Astrocyte (in vitro differentiated cells and primary cell): Measurements from ENCODE around the gene PTRHD1. TPM values are rescaled to one million over a fixed set of nuclear protein-coding genes. Genes with fewer than 3 reads are reported as not detected.

Source experiments
- DNase-seq: peaks from one replicate; pipeline ENCODE4 v3.0.0-alpha.2; 2010; ENCODE audit warnings: low read depth
- FAIRE-seq: peaks from 2 replicates; lab custom pipeline; 2011; peaks lifted over from hg19 to GRCh38; lab: Jason Lieb, UNC
- H2AFZ ChIP-seq: 2 replicates; pipeline ENCODE4 v1.6.0; 2012; ENCODE audit warnings: low read depth, low read length, inconsistent platforms
- H3K27ac ChIP-seq: 2 replicates; pipeline ENCODE4 v1.5.1; 2011; ENCODE audit warnings: low read depth, low read length, inconsistent platforms
- H3K27me3 ChIP-seq: 2 replicates; pipeline ENCODE4 v1.6.0; 2011; ENCODE audit warnings: low read length, inconsistent platforms; ENCODE audit not compliant: insufficient read depth
- H3K36me3 ChIP-seq: 2 replicates; pipeline ENCODE4 v1.5.1; 2011; ENCODE audit warnings: low read length, inconsistent platforms; ENCODE audit not compliant: insufficient read depth
- H3K4me1 ChIP-seq: 2 replicates; pipeline ENCODE4 v1.5.1; 2011; ENCODE audit warnings: low read length, inconsistent platforms; ENCODE audit not compliant: insufficient read depth
- H3K4me2 ChIP-seq: 2 replicates; pipeline ENCODE4 v1.6.0; 2012; ENCODE audit warnings: low read length, inconsistent platforms
- H3K4me3 ChIP-seq: 2 replicates; pipeline ENCODE4 v1.5.1; 2011; ENCODE audit warnings: low read depth, mild to moderate bottlenecking, low read length, inconsistent platforms; ENCODE audit not compliant: insufficient read depth
- H3K79me2 ChIP-seq: 2 replicates; pipeline ENCODE4 v1.6.0; 2012; ENCODE audit warnings: mild to moderate bottlenecking, low read length, inconsistent platforms; ENCODE audit not compliant: insufficient read depth
- H3K9ac ChIP-seq: 2 replicates; pipeline ENCODE4 v1.6.0; 2012; ENCODE audit warnings: mild to moderate bottlenecking, low read length, inconsistent platforms
- H3K9me3 ChIP-seq: 2 replicates; pipeline ENCODE4 v1.5.1; 2012; ENCODE audit warnings: low read depth, mild to moderate bottlenecking, low read length, inconsistent platforms; ENCODE audit not compliant: insufficient read depth
- H4K20me1 ChIP-seq: 2 replicates; pipeline ENCODE4 v1.6.0; 2012; ENCODE audit warnings: low read length, inconsistent platforms; ENCODE audit not compliant: insufficient read depth
- H3K27ac Mint-ChIP-seq: one replicate; pipeline ENCODE4 v1.8.0; 2021; ENCODE audit warnings: mild to moderate bottlenecking, mixed read lengths; ENCODE audit not compliant: unreplicated experiment
- H3K27me3 Mint-ChIP-seq: one replicate; pipeline ENCODE4 v1.8.0; 2021; ENCODE audit warnings: low read depth, mixed read lengths; ENCODE audit not compliant: unreplicated experiment
- H3K36me3 Mint-ChIP-seq: one replicate; pipeline ENCODE4 v1.8.0; 2021; ENCODE audit warnings: low read depth, mixed read lengths; ENCODE audit not compliant: unreplicated experiment
- H3K4me1 Mint-ChIP-seq: one replicate; pipeline ENCODE4 v1.8.0; 2021; ENCODE audit warnings: low read depth, mixed read lengths; ENCODE audit not compliant: unreplicated experiment
- H3K4me3 Mint-ChIP-seq: one replicate; pipeline ENCODE4 v1.8.0; 2021; ENCODE audit warnings: mild to moderate bottlenecking, moderate library complexity, mixed read lengths; ENCODE audit not compliant: unreplicated experiment
- H3K9me3 Mint-ChIP-seq: one replicate; pipeline ENCODE4 v1.8.0; 2021; ENCODE audit warnings: mild to moderate bottlenecking, mixed read lengths; ENCODE audit not compliant: unreplicated experiment
- EZH2 ChIP-seq: IDR thresholded peaks from 2 replicates; pipeline ENCODE4 v1.6.1; 2012; ENCODE audit warnings: mild to moderate bottlenecking, low read length, inconsistent platforms; ENCODE audit not compliant: insufficient read depth
- total RNA-seq: library from RNA; stranded (reverse); gene quantifications from 2 replicates; pipeline ENCODE4 v1.2.1, GENCODE V29; 2021
- TF ChIP-seq, protein P1 (sequence below): IDR thresholded peaks from 2 replicates; pipeline ENCODE4 v1.5.1; 2011; ENCODE audit warnings: low read depth, mild to moderate bottlenecking, inconsistent platforms, low read length, moderate library complexity; ENCODE audit not compliant: insufficient read depth

Gene PTRHD1
- total RNA-seq, 1 donor from 2014 or later, result 28.7 TPM

DNA sequence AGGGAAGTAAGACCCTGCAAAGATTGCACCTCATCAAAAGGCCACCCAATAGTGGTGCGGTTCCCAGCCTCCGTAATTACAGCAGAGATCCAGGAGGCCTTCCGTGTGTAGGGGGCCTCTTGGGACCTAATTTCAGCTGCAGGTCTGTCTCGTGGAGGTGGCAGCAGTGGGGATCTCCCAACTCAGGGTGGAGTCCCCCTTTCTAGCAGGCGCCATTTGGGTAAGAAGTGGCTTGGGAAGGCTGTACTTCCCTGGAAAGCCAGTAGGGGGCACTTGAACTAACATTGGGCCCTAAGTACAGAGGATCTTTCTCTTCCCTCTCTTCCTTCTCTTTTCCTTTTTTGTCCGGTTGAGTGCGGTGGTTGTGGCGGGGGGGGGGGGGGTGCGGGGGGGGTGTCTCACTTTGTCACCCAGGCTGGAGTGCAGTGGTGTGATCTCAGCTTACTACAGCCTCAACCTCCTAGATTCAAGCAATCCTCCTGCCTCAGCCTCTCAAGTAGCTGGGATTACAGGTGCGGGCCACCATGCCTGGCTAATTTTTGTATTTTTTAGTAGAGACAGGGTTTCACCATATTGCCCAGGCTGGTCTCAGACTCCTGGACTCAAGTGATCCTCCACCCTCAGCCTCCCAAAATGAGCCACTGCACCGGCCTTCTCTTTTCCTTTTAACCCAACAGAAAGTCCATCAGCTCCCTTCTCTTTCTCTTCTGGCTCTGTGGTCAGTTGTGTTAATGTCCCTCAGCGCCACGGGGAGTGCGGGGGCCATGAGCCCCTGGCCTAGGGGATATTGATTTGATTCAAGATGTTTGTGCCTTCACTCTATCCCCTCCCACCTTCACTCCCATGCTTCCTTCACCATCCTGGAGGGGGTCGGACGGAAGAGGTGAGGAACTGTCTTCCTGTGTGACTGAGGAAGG, 32.0 kb upstream of the PTRHD1 start:
- Mint-ChIP-seq H3K4me3 (no peak overlapping the region), H3K4me1 (peaks cover 3% of the 10 kb centered on the region), H3K9me3 (no peaks in the 10 kb centered on the region), H3K27ac (no peak overlapping the region), H3K36me3 (peaks cover 13% of the 10 kb centered on the region), H3K27me3 (no peaks in the 10 kb centered on the region)
- Histone ChIP-seq H3K27me3 (no peaks in the 10 kb centered on the region), H3K4me2 (no peak overlapping the region), H3K79me2 (no peaks in the 10 kb centered on the region), H3K9me3 (no peaks in the 10 kb centered on the region), H3K4me3 (no peak overlapping the region), H3K9ac (no peak overlapping the region), H3K27ac (no peak overlapping the region), H4K20me1 (no peaks in the 10 kb centered on the region), H3K36me3 (peaks cover 12% of the 10 kb centered on the region), H2AFZ (no peak overlapping the region), H3K4me1 (peaks cover 11% of the 10 kb centered on the region)
- FAIRE-seq (no peak), DNase-seq (no peak)
- TF ChIP-seq EZH2, result no peak
- TF ChIP-seq, protein P1, sequence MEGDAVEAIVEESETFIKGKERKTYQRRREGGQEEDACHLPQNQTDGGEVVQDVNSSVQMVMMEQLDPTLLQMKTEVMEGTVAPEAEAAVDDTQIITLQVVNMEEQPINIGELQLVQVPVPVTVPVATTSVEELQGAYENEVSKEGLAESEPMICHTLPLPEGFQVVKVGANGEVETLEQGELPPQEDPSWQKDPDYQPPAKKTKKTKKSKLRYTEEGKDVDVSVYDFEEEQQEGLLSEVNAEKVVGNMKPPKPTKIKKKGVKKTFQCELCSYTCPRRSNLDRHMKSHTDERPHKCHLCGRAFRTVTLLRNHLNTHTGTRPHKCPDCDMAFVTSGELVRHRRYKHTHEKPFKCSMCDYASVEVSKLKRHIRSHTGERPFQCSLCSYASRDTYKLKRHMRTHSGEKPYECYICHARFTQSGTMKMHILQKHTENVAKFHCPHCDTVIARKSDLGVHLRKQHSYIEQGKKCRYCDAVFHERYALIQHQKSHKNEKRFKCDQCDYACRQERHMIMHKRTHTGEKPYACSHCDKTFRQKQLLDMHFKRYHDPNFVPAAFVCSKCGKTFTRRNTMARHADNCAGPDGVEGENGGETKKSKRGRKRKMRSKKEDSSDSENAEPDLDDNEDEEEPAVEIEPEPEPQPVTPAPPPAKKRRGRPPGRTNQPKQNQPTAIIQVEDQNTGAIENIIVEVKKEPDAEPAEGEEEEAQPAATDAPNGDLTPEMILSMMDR, result peak; percentile 29

DNA sequence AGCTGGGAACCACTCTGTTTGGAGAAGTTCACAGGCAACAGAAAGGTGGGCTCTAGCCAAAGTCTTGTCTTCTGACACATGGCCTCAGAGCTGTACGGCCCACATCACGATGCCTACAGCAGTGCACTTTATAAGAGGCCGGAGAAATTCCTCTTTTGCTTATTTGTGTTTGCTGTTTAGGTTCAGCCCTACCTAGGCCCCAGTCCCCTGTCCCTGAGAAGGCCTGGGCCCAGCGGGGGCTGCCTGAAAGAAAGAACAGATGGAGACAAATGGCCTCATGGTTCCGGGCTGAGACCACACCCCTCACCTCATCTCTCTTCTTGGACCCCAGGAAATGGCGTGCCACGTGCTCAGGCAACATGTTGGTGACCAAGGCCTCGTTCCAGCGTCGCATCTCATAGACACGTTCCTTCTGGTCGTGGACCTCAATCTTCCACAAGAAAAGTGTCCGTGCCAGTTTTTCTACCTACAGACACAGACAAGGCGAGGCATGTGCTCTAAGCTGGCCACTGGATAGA, 30.9 kb upstream of the PTRHD1 start:
- no peak for FAIRE-seq
- no peaks in the 10 kb centered on the region for H3K9me3 ChIP-seq
- H3K9me3 Mint-ChIP-seq, result no peaks in the 10 kb centered on the region
- H3K4me2 ChIP-seq, result no peak overlapping the region
- H3K9ac ChIP-seq, result no peak overlapping the region
- peaks cover 11% of the 10 kb centered on the region for H3K4me1 ChIP-seq
- H3K79me2 ChIP-seq, result no peaks in the 10 kb centered on the region
- no peak overlapping the region for H3K4me3 ChIP-seq
- no peak overlapping the region for H3K27ac Mint-ChIP-seq
- no peak overlapping the region for H3K4me3 Mint-ChIP-seq
- H3K27me3 ChIP-seq, result no peaks in the 10 kb centered on the region
- no peak overlapping the region for H3K27ac ChIP-seq
- H3K27me3 Mint-ChIP-seq, result no peaks in the 10 kb centered on the region
- no peak overlapping the region for H2AFZ ChIP-seq
- no peak for TF ChIP-seq EZH2
- TF ChIP-seq, protein P1, result no peak
- H3K36me3 Mint-ChIP-seq, result peaks cover 13% of the 10 kb centered on the region
- DNase-seq, result no peak
- H4K20me1 ChIP-seq, result no peaks in the 10 kb centered on the region
- H3K4me1 Mint-ChIP-seq, result peaks cover 3% of the 10 kb centered on the region
- peaks cover 20% of the 10 kb centered on the region for H3K36me3 ChIP-seq
